Adrenal gland (tissue), 12 donors: Measurements from ENCODE around the gene VIPR2. TPM values are rescaled to one million over a fixed set of nuclear protein-coding genes. Genes with fewer than 3 reads are reported as not detected.

ENCODE experiments used
- DNase-seq, 7 donors: peaks; one replicate each; pipeline ENCODE4 v3.0.0-alpha.2; 2019 to 2020
- H3K27ac ChIP-seq, 5 donors: fragments of 200-600 bp; sonication (generic) in 4 of 5; 1 replicate in 3 of 5; 2 replicates in 2 of 5; pipeline versions ENCODE4 v1.5.1 to v1.8.0; 2016 to 2020; ENCODE audit warnings: mild to moderate bottlenecking in 1 of 5
- H3K27me3 ChIP-seq: fragments of 200-600 bp; 2 replicates; pipeline ENCODE4 v1.8.0; 2021
- H3K36me3 ChIP-seq, 2 donors: fragments of 200-600 bp; replicated peaks in 1 of 2; 1 replicate in 1 of 2; 2 replicates in 1 of 2; pipeline versions ENCODE4 v1.5.1 to v1.8.0; 2018 to 2022
- H3K4me1 ChIP-seq, 2 donors: fragments of 200-600 bp; replicated peaks in 1 of 2; 1 replicate in 1 of 2; 2 replicates in 1 of 2; pipeline versions ENCODE4 v1.5.1 to v1.8.0; 2018 to 2021
- H3K4me3 ChIP-seq, 4 donors: fragments of 200-600 bp; sonication (generic) in 3 of 4; one replicate each; pipeline ENCODE4 v1.5.1; 2016 to 2018
- H3K9me3 ChIP-seq, 3 donors: fragments of 200-600 bp; sonication (generic) in 1 of 3; replicated peaks in 1 of 3; 1 replicate in 2 of 3; 2 replicates in 1 of 3; pipeline versions ENCODE4 v1.5.1 to v1.8.0; 2016 to 2021
- POLR2A ChIP-seq, 2 donors: fragments of 450-650 bp; IDR thresholded peaks; one replicate each; pipeline ENCODE4 v1.6.1; 2017; ENCODE audit warnings: antibody characterized with exemption in 2 of 2, mild to moderate bottlenecking in 2 of 2, moderate library complexity in 1 of 2
- WGBS, 4 donors: extraction: QIAGEN DNeasy Blood & Tissue Kit in 2 of 4; methylation state at CpG; one replicate each; pipeline versions ENCODE4 v1.1.5 to v1.1.7; 2013 to 2017; 5-methylcytosine and 5-hydroxymethylcytosine counted together
- intact Hi-C, 2 donors: fragments of 100-400 bp; cut with DNase I; formaldehyde crosslinking; loops; one replicate each; pipeline versions ENCODE4 v1.14.1 to v1.15.0; 2022 to 2023
- polyA plus RNA-seq, 3 donors: library from polyadenylated mRNA; stranded (reverse); fragments of 200-250 nt in 2 of 3; fragments of 350-450 nt in 1 of 3; fragmentation: Illumina TruSeq in 1 of 3; extraction: RNeasy Lipid Tissue Mini Kit (QIAGEN cat#74804) in 1 of 3; gene quantifications; one replicate each; pipeline ENCODE4 v1.2.3, GENCODE V29; 2013 to 2014
- total RNA-seq, 9 donors: library from RNA; depleted of rRNA in 4 of 9; stranded (reverse); fragments of >200 nt in 4 of 9; fragments of 120-200 nt in 1 of 9; fragmentation: NEBNext Ultra II Directional in 1 of 9; extraction: Animal tissue kit (Norgen Biotek cat#: 25700) in 1 of 9; gene quantifications; one replicate each; pipeline versions ENCODE4 v1.1.0 to v1.2.4, GENCODE V29; 2013 to 2023
- TF ChIP-seq, protein P1 (sequence below), 6 experiments: fragments of 450-650 bp in 4 of 6; fragments of 200-600 bp in 2 of 6; sonication (generic) in 1 of 6; IDR thresholded peaks; 1 replicate in 5 of 6; 2 replicates in 1 of 6; pipeline versions ENCODE4 v1.5.1 to v1.8.0; 2016 to 2021; ENCODE audit warnings: antibody characterized with exemption in 6 of 6, mild to moderate bottlenecking in 2 of 6, moderate library complexity in 1 of 6
- donor health status: healthy with polysubstance abuse.
- donor health status: Bipolar disorder and iron deficiency.
- donor health status: DM: yes; HTN: yes; CAD: no.
- donor health status: DM: no; HTN: no; CAD: no.
- donor health status: DM: no; HTN: no; CAD: no.
- donor health status: DM: yes; HTN: yes; CAD: no.

Gene VIPR2
- total and polyA plus RNA-seq, 12 donors = 0.06 to 3.8 (median 0.80) TPM

DNA sequence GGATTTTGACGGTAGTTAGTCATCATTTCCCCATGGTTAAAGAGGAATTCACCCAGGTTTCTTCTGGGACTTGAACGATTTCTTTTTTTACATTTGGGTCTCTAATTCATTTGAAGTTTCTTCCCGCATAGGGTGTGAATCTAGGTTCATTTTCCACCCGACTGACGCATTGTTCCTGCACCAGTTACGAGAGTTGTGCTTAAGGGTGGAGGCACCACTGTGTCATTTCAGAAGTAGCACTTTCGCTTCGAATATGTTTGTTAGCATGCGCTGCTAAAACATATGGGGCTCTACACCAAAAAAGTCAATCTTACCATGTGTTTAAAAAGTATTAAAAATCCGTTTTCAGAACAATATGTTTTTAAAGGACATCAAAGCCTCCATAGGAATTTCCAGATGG, 140.3 kb downstream of the VIPR2 start:
- Histone ChIP-seq H3K27me3 (no peaks in the 10 kb centered on the region), H3K9me3 (no peaks in the 10 kb centered on the region), H3K4me1 (no peaks in the 10 kb centered on the region), H3K27ac (no peak overlapping the region), H3K4me3 (no peak overlapping the region), H3K36me3 (no peaks in the 10 kb centered on the region)
- no peak for TF ChIP-seq POLR2A (IDR thresholded peaks at IDR 0.05)
- TF ChIP-seq, protein P1, sequence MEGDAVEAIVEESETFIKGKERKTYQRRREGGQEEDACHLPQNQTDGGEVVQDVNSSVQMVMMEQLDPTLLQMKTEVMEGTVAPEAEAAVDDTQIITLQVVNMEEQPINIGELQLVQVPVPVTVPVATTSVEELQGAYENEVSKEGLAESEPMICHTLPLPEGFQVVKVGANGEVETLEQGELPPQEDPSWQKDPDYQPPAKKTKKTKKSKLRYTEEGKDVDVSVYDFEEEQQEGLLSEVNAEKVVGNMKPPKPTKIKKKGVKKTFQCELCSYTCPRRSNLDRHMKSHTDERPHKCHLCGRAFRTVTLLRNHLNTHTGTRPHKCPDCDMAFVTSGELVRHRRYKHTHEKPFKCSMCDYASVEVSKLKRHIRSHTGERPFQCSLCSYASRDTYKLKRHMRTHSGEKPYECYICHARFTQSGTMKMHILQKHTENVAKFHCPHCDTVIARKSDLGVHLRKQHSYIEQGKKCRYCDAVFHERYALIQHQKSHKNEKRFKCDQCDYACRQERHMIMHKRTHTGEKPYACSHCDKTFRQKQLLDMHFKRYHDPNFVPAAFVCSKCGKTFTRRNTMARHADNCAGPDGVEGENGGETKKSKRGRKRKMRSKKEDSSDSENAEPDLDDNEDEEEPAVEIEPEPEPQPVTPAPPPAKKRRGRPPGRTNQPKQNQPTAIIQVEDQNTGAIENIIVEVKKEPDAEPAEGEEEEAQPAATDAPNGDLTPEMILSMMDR (IDR thresholded peaks at IDR 0.05) = no peak
- intact Hi-C loops = no loop called here
- DNase-seq = no peak
- 83 to 87% (median 84%) methylated on average over 10 of the region's 10 CpGs for WGBS, 4 donors

DNA sequence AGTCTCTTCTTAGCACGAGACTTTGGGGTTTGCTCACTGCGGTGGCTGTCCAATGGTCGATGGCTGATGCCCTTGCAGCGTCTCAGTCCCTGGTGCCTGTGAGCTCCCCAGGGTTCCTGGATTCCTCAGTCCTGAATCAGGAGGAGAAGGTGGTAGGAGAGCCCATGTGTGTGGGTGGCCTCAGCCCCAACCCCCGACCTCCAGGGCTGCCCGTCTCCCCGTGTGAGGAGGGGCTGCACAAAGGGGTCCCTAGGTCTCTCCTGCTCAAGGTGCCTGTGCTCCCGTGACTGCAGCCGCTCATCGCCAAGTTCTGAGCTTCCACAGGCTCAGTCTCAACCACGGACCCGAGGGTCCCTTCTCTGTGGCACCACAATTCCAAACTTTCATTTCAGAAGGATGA, 142.9 kb downstream of the VIPR2 start:
- TF ChIP-seq, protein P1 (IDR thresholded peaks at IDR 0.05) = no peak
- no peak for TF ChIP-seq POLR2A (IDR thresholded peaks at IDR 0.05)

DNA sequence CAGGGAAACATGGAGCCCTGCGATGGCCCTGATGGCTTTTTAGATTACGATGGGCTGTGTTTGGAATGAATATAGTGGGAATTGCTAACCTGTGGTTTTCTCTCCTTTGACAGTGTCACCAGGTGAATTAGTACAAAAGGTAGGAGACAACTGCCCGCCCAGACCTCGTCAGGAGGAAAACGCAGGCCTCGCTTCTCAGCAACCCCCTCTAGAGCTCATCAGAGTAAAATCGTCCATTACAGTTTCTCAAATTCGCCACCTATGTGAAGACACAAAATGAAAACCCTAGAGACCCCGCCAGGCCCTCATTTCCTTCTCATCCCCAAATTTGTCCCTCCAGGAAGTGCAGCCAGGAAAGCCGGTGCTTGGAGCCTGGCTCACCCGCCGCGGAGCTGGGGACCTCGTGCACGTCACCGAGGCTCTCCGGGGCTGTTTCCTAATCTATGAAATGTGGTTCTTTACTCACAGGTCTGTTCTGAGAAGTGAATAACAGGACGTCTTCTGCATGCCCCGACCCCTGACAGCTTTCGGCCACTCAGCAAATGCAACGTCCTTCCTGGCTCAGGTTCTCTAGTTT, 143.7 kb downstream of the VIPR2 start:
- intact Hi-C loops = no loop called here
- DNase-seq = no peak
- WGBS, 4 donors = 77 to 87% (median 80%) methylated on average over 21 of the region's 21 CpGs

More for the DNA sequence above, 142.9 kb downstream of the VIPR2 start:
- H3K4me1 ChIP-seq = no peaks in the 10 kb centered on the region
- H3K27ac ChIP-seq = no peak overlapping the region
- WGBS, 4 donors = 83 to 92% (median 89%) methylated on average over 6 to 12 of the region's 12 CpGs
- DNase-seq = no peak
- intact Hi-C loops = no loop called here
- H3K27me3 ChIP-seq = peaks cover under 1% of the 10 kb centered on the region
- no peaks in the 10 kb centered on the region for H3K36me3 ChIP-seq
- no peaks in the 10 kb centered on the region for H3K9me3 ChIP-seq
- H3K4me3 ChIP-seq = no peak overlapping the region

DNA sequence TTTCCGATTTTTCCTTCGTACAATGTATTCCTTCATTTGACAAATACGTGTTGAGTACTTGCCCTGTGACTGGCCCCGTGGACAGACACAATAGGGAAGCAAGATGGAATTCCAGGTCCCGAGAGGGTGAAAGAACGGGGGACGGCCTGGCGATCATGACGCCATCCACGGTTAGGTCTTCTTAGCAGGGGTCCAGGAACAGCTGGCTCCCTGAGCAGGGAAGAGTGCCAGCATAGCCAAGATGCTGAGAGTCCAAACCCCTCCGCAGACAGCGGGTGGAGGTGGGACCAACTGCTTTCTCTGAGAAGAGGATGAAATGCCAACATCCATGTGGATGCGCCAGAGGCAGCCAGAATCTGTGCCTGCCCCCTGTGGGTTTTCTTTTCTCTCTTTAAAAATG, 144.6 kb downstream of the VIPR2 start:
- H3K36me3 ChIP-seq = no peaks in the 10 kb centered on the region
- no peaks in the 10 kb centered on the region for H3K9me3 ChIP-seq
- H3K27me3 ChIP-seq = peaks cover 3% of the 10 kb centered on the region
- TF ChIP-seq, protein P1 (IDR thresholded peaks at IDR 0.05) = no peak
- TF ChIP-seq POLR2A (IDR thresholded peaks at IDR 0.05) = no peak
- no peak overlapping the region for H3K4me3 ChIP-seq
- 82 to 91% (median 86%) methylated on average over 11 to 13 of the region's 13 CpGs for WGBS, 4 donors
- no peak overlapping the region for H3K27ac ChIP-seq
- intact Hi-C loops = no loop called here
- H3K4me1 ChIP-seq = no peaks in the 10 kb centered on the region
- DNase-seq = no peak

More for the DNA sequence above, 143.7 kb downstream of the VIPR2 start:
- no peak for TF ChIP-seq POLR2A (IDR thresholded peaks at IDR 0.05)
- TF ChIP-seq, protein P1 (IDR thresholded peaks at IDR 0.05) = no peak
- no peaks in the 10 kb centered on the region for H3K9me3 ChIP-seq
- H3K27me3 ChIP-seq = peaks cover 3% of the 10 kb centered on the region
- H3K36me3 ChIP-seq = no peaks in the 10 kb centered on the region
- no peaks in the 10 kb centered on the region for H3K4me1 ChIP-seq
- no peak overlapping the region for H3K4me3 ChIP-seq
- no peak overlapping the region for H3K27ac ChIP-seq
